Choroid plexus epithelial cell (primary cell): ENCODE results near the gene GPR31.

Experiments
- DNase-seq: peaks from one replicate; pipeline ENCODE4 v3.0.0-alpha.2; 2010; ENCODE audit warnings: low read depth
- H3K4me3 ChIP-seq: 2 replicates; pipeline ENCODE4 v1.5.1; 2011; ENCODE audit warnings: low read depth, mild to moderate bottlenecking, control low read depth, low read length, moderate library complexity
- CTCF ChIP-seq: conservative IDR thresholded peaks from 2 replicates; pipeline ENCODE4 v1.5.1; 2011; ENCODE audit warnings: low read depth, mild to moderate bottlenecking, control low read depth, inconsistent platforms, low read length, moderate library complexity

Gene GPR31

GRCh38 chr6:167137881-167138280 lies 19.9 kb downstream of the GPR31 start:
- H3K4me3 ChIP-seq: no peak overlapping the region
- no peak for DNase-seq
- no peak for TF ChIP-seq CTCF

- no peak overlapping the region for H3K4me3 ChIP-seq
- no peak for DNase-seq
- TF ChIP-seq CTCF: no peak
These were observed 20.7 kb downstream of the GPR31 start for GRCh38 chr6:167137081-167137480.

- DNase-seq: no peak
- no peak for TF ChIP-seq CTCF
These were observed 21.4 kb downstream of the GPR31 start for GRCh38 chr6:167136376-167136775.

GRCh38 chr6:167134448-167135328 lies 23.1 kb downstream of the GPR31 start:
- no peak for DNase-seq
- no peak overlapping the region for H3K4me3 ChIP-seq
- no peak for TF ChIP-seq CTCF

More at GRCh38 chr6:167136376-167136775, 21.4 kb downstream of the GPR31 start:
- no peak overlapping the region for H3K4me3 ChIP-seq

GRCh38 chr6:167130712-167131684 lies 26.8 kb downstream of the GPR31 start:
- no peak for TF ChIP-seq CTCF
- no peak for DNase-seq
- no peak overlapping the region for H3K4me3 ChIP-seq

GRCh38 chr6:167130008-167130677 lies 27.6 kb downstream of the GPR31 start:
- no peak for TF ChIP-seq CTCF
- no peak for DNase-seq
- no peak overlapping the region for H3K4me3 ChIP-seq
